Activated CD4-positive, alpha-beta T cell treated with anti-CD3 and anti-CD28 coated beads for 1 hour (primary cell): Measurements from ENCODE around the gene EGR2.
"Not testable (repeated sequence)": the region's sequence is repeated elsewhere in the genome, so short reads cannot be mapped to it uniquely, and the experiment has no call there.

ENCODE experiments used
- DNase-seq: peaks from one replicate; pipeline ENCODE4 v3.0.0-alpha.2; 2020

The EGR2 gene

GRCh38 chr10:62792261-62792660 lies 23.9 kb downstream of the EGR2 start:
- no peak for DNase-seq

- DNase-seq = no peak
Observed at GRCh38 chr10:62790571-62790970, 25.6 kb downstream of the EGR2 start.

GRCh38 chr10:62790019-62790555 lies 26.1 kb downstream of the EGR2 start:
- no peak for DNase-seq

GRCh38 chr10:62788861-62789467 lies 27.2 kb downstream of the EGR2 start:
- no peak for DNase-seq

- DNase-seq = not testable (repeated sequence)
Observed at GRCh38 chr10:62788285-62788684, 27.9 kb downstream of the EGR2 start.

GRCh38 chr10:62784537-62784936 lies 31.6 kb downstream of the EGR2 start:
- not testable (repeated sequence) for DNase-seq

GRCh38 chr10:62779487-62780248 lies 36.5 kb downstream of the EGR2 start:
- peak; percentile 66 for DNase-seq

GRCh38 chr10:62778125-62778524 lies 38.0 kb downstream of the EGR2 start:
- DNase-seq = no peak

GRCh38 chr10:62772186-62772974 lies 43.8 kb downstream of the EGR2 start:
- DNase-seq = no peak

- DNase-seq = no peak
Observed at GRCh38 chr10:62769574-62770242, 46.5 kb downstream of the EGR2 start.

- DNase-seq = no peak
Observed at GRCh38 chr10:62766386-62766785, 49.8 kb downstream of the EGR2 start.

- no peak for DNase-seq
Observed at GRCh38 chr10:62765726-62766125, 50.4 kb downstream of the EGR2 start.

GRCh38 chr10:62764011-62764410 lies 52.2 kb downstream of the EGR2 start:
- DNase-seq = no peak

- DNase-seq = no peak
Observed at GRCh38 chr10:62763155-62763554, 53.0 kb downstream of the EGR2 start.
